Ureter (tissue), 1 donor: ENCODE measurements around the gene ARHGAP10. TPM values are rescaled to one million over a fixed set of nuclear protein-coding genes. Genes with fewer than 3 reads are reported as not detected.

Experiments used
- DNase-seq: peaks from one replicate; pipeline ENCODE4 v3.0.0-alpha.2; 2020; ENCODE audit warnings: low spot score
- total RNA-seq: library from RNA; stranded (reverse); gene quantifications from one replicate; pipeline ENCODE4 v1.2.4, GENCODE V29; 2023
- donor health status: DM: yes; HTN: yes; CAD: no.

ARHGAP10 gene
- total RNA-seq, 1 donor from 2014 or later = 78.0 TPM

GRCh38 chr4:148030193-148030873, 298.4 kb downstream of the ARHGAP10 start:
- no peak for DNase-seq

GRCh38 chr4:148034813-148035212, 302.9 kb downstream of the ARHGAP10 start:
- no peak for DNase-seq

- no peak for DNase-seq
These were observed 309.9 kb downstream of the ARHGAP10 start for GRCh38 chr4:148041606-148042329.

DNA sequence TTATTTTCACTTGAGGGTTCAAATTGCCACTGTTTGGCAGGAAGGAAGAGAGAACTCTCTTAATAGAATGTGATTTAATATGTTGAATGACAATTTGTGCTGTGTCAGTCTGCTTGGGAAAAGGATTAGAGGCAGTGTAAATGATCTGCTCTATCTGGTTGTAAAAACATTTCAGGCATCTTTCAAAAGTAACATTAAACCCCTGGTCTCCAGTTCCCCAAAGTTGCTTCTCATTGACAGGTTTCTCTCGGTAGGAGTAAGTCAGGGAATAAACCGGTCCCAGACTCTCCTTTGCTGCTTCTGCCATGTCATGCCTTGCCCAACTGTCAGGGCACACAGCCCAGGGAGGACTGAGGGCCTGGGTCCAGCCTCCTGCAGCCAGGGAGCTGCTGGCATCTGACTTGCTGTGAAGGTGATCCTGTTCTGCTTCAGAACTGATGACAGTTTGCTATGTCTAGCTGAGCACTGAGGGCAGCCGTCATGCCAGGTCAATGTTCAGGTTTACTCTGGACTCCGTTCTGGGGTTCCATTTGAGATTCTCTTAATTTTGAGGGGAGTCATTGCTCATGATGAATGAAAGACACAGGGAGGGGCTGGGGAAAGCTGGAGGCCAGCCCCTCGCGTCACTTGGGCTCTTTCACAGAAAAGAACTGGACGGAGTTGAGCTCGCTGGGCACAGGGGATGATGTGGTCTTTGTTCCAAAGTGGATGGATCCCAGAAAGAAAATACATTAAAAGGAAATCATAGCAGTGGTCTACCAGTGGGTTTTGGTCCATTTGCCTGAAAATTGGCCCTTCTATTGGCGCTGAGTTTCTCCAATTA, 312.4 kb downstream of the ARHGAP10 start:
- DNase-seq = no peak

GRCh38 chr4:148044912-148045352, 313.0 kb downstream of the ARHGAP10 start:
- no peak for DNase-seq

- DNase-seq = no peak
These were observed 316.7 kb downstream of the ARHGAP10 start for GRCh38 chr4:148048598-148048997.

DNA sequence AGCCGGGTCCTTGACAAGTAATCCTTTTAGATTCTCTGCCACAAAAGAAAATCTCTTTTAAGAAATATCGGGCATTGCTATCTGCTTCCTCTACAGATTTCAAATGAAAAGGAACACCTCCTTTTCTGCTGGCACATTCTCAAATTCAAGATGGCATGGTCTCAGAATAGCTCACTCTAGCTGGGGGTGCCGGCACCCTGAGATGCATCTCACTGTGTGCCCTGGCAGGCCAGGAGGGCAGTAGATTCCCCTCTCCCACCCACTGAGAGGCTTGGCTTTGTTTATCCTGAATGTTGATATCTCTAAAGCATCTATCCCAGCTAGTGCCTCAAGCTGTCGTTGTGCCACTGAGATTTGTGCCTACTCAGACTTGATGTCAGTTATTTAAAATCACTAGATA, 319.5 kb downstream of the ARHGAP10 start:
- no peak for DNase-seq

- no peak for DNase-seq
These were observed 320.6 kb downstream of the ARHGAP10 start for GRCh38 chr4:148052448-148052847.

GRCh38 chr4:148053298-148054003, 321.6 kb downstream of the ARHGAP10 start:
- DNase-seq = no peak

DNA sequence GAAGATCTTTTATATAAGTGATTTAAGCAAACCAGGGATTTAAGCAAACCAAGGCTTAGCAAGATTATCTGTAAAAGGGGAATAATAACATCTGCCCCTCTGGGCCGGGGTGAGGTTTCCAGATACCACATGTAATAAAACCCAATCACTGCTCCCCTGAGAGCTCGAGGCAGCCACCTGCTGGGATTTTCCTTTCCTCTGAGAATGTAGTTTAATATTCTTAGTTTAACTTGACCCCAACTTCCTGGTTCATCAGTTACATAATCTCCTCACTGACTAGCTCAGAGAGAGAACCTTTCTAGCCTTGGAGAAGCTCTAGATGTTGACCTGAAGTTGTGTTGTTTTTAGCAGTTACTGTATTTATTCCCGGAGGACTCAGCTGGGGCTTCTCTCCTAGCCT, 322.4 kb downstream of the ARHGAP10 start:
- no peak for DNase-seq

GRCh38 chr4:148055844-148056243, 324.0 kb downstream of the ARHGAP10 start:
- no peak for DNase-seq

DNA sequence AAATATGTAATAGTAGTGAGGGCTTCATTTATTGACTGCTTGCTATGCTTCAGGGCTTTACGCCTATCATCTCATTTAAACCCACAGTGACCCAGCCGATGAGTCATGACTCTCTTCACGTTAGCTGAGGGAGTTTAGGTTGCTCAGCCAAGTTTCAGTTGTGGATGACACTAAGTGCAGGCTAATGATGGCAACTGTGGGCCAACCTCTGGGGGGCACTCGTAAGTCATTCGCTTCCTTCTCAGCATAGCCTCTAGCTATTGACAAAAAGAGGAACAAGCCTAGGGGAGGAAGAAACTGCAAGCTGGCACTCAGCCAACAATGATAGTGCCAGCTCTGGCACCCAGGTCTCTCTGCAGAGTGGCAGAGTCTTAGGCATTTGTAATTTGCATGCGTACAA, 325.0 kb downstream of the ARHGAP10 start:
- peak; percentile 58 for DNase-seq

GRCh38 chr4:148057516-148057915, 325.6 kb downstream of the ARHGAP10 start:
- no peak for DNase-seq

DNA sequence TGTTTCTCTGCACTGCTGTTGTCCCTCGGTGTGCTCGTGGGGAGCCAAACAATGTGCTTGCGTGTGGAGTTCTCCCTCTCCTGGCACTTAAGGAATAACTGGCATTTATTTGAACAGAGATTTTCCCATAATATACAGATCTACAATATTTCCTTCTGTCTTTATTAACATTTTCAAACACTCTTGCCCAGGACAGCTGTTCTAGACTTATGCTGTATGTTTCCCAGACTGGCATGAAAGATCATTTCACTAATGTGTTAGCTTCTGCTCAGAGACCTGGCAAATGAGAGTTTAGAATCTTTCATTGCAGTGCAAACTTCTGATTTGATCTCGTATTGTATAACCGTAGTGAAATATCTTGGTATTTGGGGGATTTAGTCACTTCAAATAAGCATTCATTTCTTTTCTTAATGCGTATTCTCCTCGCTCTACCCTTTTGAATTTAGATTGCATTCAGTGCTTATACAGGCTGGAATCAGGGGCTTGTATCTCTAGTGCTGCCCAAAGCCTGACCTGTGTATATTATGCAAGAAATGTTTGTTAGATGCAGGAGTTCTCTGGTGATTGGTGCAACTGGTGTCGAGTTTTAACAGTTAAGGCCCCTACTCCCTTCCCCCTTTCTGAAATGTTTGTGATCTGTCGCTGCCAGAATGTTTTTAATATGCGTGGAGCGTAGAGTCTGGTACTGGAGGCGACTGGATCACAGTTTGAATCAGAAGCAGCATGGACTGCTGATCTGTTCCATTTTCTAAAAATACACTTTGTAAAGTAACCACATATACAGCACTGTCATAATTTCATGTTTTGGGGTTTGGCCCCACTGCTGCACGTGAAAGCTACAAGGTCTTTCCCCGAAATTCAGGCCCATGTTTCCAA, 326.3 kb downstream of the ARHGAP10 start:
- DNase-seq = no peak

- no peak for DNase-seq
These were observed 327.8 kb downstream of the ARHGAP10 start for GRCh38 chr4:148059617-148060180.

- no peak for DNase-seq
These were observed 328.6 kb downstream of the ARHGAP10 start for GRCh38 chr4:148060264-148061140.

- DNase-seq = no peak
These were observed 329.2 kb downstream of the ARHGAP10 start for GRCh38 chr4:148061141-148061481.

DNA sequence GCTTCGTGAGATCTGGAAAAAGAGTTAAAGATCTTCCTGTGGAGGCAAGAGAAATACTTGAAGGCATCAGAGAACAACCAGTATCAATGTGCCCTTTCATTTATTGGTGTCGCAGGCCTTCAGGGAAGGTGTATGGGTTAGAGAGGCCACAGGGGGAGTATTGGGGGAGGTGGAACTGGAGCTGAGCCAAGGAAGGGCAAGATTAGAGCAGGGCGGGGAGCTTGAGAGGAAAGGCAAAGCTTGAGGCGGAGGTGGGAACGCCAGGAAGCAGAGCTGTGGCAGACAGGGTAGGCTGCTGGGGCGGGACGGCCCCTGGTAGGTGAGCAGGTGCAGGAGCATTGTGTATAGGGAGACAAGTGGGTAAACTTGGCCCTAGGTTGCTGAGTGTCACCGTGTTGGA, 329.9 kb downstream of the ARHGAP10 start:
- DNase-seq = no peak

DNA sequence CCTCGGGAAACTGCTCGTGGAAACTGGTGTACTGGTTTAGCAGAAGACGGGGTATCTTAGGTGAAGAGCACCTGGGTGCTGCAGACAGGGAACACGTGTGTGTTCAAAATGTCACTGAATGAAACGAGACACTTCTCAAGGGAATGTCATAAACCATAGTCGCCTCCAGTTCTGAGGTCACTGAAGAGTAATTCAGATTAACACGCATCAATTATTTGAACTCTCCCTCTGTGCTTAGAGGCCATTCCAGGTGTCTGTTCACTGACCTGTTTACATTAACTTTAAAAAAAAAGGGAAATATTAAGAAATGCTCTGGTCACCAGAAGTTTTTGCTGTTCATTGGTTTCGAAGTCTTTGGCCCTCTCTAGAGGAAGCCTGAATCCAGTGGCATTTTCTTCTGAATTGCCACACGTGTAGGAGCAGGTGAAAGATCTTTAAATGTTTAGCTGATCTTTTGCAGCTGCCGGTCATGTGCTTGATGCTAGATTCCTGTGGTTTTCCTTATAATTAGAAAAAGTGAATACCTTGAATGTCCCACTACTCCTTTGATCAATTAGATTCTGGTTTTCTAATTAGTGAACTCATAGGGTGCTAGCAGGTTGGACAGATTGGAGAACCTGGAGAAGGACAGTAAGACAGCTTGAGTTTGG, 330.5 kb downstream of the ARHGAP10 start:
- DNase-seq = no peak
